PC-3 (cell line): Measurements from ENCODE around the gene ARHGDIG.

Experiments
- EZH2phosphoT487 ChIP-seq: fragments of 300-600 bp; sonication (generic); IDR thresholded peaks from 2 replicates; pipeline ENCODE4 v1.6.1; 2018; ENCODE audit warnings: mild to moderate bottlenecking, antibody characterized with exemption, low read length, borderline replicate concordance
- TF ChIP-seq, protein P1 (sequence below): fragments of 300-600 bp; sonication (generic); conservative IDR thresholded peaks from 2 replicates; pipeline ENCODE4 v1.5.1; 2017; ENCODE audit warnings: antibody characterized with exemption, low read depth, mild to moderate bottlenecking, low read length

DNA sequence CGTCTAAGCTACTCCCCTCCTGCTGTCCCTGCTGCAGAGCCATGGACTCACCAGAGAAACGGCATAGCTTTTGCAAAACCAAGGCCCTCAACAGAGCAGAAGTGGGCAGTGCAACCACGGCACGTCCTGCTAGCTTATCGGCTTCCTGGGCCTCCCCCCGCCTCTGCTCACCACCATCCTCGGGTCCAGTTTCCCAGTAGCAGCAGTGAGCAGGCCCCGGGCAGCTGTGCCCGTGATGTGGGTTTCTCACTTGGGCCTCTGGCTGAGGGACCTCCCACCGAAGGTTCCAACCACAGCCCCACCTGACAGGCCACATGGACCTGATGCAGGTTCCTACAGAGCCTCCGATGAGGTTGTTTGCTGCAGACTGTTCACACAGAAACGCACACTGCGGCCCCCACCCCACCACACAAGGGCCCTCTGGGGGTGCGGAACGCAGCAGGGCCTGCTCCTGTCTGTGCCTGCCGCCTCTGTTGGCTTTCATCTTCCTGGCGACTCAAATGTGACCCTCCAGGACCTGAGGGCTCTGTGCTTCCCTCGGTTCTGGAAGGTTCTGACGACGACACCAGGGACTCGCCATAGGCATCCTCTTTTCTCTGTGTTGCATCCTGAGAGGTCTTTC lies 27.4 kb downstream of the ARHGDIG start:
- no peak for TF ChIP-seq EZH2phosphoT487
- TF ChIP-seq, protein P1, sequence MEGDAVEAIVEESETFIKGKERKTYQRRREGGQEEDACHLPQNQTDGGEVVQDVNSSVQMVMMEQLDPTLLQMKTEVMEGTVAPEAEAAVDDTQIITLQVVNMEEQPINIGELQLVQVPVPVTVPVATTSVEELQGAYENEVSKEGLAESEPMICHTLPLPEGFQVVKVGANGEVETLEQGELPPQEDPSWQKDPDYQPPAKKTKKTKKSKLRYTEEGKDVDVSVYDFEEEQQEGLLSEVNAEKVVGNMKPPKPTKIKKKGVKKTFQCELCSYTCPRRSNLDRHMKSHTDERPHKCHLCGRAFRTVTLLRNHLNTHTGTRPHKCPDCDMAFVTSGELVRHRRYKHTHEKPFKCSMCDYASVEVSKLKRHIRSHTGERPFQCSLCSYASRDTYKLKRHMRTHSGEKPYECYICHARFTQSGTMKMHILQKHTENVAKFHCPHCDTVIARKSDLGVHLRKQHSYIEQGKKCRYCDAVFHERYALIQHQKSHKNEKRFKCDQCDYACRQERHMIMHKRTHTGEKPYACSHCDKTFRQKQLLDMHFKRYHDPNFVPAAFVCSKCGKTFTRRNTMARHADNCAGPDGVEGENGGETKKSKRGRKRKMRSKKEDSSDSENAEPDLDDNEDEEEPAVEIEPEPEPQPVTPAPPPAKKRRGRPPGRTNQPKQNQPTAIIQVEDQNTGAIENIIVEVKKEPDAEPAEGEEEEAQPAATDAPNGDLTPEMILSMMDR = no peak
